Stimulated activated CD4-positive, alpha-beta T cell treated with anti-CD3 and anti-CD28 coated beads, Interleukin-15, amount 100 ng/mL, for 24 hours (primary cell): ENCODE measurements around the gene C19orf85.
"Not testable (repeated sequence)": the region's sequence is repeated elsewhere in the genome, so short reads cannot be mapped to it uniquely, and the experiment has no call there.

Experiments used
- DNase-seq: peaks from one replicate; pipeline ENCODE4 v3.0.0-alpha.2; 2020

Gene C19orf85

DNA sequence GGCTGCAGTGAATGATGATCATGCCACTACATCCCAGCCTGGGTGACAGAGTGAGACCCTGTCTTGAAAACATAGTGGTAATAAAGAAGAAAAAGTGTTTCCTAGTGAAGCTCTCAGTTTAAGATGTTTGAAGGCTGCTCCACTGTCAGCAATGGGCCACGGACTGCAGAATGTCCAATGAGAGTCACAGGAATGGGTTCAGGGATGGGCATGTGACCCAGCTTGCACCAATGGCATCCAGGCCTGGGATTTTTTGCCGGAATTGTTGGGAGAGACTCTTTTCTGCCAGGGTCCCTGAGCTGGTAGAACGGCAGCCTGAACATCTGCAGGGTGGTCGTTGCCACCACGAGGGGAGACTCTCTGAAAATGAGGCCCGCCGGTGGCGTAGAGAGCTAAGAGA, 27.7 kb downstream of the C19orf85 start:
- DNase-seq, result no peak

DNA sequence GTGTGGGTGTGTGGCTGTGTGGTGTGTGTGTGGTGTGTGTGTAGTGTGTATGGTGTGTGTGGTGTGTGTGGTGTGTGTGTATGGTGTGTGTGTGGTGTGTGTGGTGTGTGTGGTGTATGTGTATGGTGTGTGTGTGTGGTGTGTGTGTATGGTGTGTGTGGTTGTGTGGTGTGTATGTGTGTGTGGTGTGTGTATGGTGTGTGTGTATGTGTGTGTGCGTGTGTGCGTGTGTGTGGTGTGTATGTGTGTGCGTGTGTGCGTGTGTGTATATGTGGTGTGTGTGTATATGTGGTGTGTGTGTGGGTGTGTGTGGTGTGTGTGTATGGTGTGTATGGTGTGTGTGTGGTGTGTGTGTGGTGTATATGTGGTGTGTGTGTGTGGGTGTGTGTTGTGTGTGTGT, 29.5 kb downstream of the C19orf85 start:
- no peak for DNase-seq

DNA sequence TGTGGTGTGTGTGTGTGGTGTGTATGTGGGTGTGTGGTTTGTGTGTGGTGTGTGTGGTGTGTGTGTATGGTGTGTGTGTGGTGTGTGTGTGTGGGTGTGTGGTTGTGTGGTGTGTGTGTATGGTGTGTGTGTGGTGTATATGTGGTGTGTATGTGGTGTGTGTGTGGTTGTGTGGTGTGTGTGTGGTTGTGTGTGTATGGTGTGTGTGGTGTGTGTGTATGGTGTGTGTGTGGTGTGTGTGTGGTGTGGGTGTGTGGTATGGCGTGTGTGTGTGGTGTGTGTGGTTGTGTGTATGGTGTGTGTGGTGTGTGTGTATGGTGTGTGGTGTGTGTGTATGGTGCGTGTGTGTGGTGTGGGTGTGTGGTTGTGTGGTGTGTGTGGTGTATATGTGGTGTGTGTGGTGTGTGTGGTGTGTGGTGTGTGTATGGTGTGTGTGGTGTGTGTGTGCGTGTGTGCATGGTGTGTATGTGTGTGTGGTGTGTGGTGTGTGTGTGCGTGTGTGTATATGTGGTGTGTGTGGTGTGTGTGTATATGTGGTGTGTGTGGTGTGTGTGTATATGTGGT, 30.1 kb downstream of the C19orf85 start:
- no peak for DNase-seq

DNA sequence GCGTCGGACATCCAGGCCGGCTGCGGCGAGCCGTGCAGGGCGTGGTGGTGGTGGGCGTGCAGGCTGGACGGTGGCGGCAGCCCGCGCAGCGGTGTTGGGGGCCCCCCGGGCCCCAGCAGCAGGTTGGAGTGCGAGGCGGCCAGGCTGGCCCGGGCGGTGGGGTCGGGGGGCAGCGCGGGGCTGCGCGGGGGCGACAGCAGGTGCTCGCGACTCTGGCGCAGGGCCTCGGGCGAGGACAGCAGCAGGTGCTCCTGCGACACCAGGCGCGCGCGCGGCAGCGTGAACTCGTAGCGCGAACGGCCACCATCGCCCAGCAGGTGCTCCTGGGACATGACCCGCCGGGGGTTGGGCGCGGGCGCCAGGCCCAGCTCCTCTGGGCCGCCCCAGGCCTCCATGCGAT, 31.3 kb downstream of the C19orf85 start:
- DNase-seq, result no peak

DNA sequence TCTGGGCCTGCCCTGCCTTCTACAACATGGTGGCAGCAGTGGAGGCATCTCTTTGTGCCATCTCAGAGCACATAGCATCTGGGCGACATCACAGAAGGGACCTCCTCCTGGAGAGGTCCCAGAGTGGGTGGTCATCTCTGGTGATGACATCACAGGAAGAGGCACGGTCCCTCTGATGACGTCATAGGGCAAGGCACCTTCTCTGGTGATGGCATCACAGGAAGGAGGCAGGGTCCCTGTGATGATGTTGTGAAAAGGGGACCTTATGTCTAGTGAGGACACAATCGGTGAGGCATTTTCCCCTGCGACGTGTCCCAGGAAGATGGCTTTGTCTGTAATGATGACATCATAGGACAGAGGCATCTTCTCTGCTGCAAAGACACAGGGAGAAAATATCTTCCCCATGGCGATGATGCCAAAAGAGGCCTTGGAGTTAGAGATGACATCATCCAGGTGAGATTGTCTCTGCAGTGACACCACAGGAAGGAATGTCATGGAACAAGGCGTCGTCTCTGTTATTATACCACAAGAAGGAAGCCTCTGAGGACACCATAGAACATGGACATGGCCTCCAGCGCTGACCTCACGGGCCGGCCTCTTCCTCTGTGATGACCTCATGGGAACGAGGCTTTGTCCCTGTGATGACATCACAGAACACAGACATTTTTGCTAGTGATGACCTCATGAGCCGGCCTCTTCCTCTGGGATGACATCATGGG, 32.2 kb downstream of the C19orf85 start:
- DNase-seq, result no peak

DNA sequence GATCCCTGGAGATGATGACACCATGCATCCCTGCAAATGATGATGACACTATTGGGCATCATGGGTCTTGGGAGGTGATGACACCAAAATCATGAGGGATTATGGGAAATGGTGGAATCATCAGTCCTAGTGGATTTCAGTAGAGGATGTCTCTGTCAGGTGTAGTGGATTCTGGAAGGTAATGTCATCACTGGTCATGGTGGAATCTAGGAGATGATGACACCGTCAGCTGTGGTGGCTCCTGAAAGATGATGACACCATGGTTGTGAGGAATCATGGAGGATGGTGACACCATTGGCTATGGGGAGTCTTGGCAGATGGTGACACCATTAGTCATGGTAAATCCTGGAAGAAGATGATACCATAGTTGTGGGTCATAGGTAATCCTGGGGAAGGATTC, 33.4 kb downstream of the C19orf85 start:
- no peak for DNase-seq

DNA sequence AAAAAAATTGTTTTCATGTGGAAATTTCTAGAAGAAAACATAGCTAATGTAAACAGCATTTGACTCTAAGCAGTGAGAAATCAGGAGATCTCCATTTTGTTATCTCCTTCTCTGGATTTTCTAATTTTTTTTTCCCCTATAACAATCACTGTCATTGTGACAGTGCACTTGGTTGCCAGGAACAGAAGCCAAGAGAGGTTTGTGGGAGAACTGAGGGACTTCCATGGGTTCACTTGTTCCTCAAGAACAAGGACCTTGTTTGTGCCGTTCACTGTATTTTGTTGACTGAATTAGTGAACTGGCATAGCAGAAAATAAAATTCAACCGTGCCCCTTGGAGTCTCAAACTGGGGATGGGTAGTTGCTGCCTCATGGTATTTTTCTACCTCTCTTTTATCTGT, 38.5 kb downstream of the C19orf85 start:
- no peak for DNase-seq

DNA sequence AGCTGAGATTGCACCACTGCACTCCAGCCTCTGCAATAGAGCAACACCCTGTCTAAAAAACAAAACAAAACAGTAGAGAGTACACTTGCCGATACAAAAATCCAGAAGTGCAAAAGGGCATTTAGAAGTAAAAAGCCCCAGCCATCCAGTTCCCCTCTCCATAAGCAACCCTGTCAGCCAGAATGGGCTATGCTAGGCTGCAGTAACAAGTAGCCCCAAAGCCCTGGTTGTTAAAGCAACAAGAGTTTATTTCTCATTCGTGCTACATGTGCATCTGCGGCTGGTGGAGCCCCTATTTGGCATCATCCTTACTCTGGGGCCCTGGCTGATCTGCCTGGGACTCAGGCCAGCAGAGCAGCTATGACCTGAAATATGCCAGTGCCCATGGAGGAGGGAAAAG, 40.0 kb downstream of the C19orf85 start:
- no peak for DNase-seq

DNA sequence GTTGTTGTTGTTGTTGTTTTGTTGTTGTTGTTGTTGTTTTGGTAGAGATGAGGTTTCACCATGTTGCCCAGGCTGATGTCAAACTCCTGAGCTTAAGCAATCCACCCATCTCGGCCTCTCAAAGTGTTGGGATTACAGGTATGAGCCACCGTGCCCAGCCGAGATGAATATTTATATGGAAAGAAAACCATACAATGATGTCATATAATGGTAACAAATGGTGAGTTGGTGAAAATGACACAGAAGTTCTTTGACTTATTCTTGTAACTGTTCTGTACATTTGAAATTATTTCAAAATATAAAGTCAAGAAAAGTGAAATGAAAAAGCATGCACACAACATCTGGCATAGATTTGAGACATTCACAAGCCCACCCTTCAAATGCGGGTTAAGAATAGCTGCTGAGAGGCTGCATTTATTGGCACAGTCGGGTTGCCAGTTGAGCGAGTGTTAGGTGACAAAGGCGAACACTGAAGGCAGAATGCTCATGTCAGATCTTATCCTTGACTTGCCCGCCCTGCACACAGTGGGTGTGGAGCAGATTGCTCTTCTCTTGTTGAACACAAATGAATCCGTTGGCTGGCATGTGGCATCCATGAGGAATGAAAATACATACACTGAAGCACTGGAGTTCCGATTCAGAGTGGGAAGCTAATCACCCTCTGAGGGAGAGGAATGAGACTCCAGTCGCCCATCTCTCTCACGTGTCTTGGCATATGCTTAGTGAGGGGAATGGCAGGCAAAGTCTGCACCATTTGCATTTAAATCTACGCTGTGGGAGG, 41.1 kb downstream of the C19orf85 start:
- no peak for DNase-seq

DNA sequence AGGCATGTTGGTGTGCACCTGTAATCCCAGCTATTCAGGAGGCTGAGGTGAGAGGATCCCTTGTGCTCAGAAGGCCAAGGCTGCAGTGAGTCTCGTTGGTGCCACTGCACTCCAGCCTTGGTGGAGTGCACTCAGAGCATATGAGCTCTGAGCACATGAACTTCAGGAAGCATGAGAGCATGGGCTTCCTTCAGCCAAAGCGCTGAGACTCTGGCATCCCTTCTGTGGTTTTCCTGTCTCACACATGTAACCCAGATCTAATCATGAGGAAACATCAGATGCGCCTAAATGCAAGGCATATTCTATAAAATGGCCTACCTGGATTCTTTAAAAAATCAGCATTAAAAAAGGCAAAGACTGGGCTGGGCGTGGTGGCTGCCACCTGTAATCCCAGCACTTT, 43.3 kb downstream of the C19orf85 start:
- DNase-seq, result not testable (repeated sequence)

DNA sequence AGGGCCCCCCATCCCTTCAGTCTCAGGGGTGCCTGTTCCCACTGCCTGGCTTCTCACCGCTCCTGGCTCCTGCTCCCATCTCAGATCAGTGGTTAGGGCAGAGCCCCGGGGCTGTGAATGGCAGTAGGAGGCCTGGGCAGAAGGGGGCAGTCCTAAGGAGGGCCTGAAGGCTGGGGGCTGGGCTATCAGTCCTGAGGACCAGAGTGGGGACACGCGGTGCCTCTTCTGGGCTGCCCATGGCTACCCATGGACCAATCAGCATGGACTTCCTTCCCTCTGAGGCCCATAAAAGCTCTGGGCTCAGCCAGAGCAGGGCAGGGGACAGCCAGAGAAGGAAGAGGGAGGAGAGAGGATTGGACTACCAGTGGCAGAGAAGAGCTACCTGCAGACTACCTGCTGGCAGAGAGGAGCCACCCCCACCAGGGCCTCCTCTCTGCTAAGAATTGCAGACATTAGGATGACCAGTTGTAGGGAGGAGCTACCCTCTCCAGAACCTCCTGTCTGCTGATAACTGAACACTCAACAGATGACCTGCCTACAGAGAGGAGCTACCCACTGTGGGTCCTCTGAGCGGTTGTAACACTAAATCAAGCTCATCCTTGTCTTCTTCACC, 44.8 kb downstream of the C19orf85 start:
- no peak for DNase-seq

DNA sequence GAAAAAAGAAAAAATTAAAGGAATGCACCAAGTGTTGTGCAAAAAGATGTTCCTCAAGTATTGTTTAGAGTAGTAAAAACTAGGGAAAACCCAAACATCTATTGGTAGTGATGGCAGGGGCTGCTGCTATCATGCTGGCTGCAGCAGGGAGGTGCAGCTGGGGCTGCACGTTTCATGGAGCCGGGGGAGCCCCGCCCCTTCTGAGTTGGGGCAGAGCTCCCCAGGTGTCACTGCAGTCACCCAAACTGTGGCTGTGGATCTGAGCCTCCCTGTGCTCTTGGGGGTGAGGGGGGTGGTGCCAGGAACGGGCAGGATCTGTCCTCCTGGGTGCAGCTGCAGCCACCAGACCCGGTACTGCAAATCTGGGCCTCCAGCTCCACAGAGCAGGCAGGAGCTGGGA, 45.4 kb downstream of the C19orf85 start:
- DNase-seq, result no peak

DNA sequence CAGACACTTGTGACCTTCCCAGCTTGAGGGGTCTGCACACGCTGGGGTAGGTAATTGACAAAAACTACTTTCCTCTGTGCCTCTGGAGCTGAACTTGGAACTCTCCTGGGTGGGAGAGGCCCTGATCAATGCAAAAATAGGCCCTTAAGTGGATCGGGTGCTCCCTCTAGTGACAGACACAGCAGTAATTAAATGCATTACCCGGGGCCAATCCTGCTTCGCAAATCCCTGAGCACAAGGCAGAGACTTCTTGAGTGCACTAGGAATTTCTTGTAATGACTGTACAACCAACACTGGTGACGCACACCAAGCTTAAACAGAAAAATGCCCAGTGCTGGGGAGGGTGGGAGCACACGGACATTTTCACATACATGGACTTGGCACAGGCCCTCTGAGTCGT, 46.4 kb downstream of the C19orf85 start:
- DNase-seq, result peak; percentile 63
